ENCODE data around the gene ARPC2. TPM values are rescaled to one million over a fixed set of nuclear protein-coding genes. Genes with fewer than 3 reads are reported as not detected.

ARPC2 gene
- total and polyA plus RNA-seq, 4 donors: 58.1 to 83.6 (median 73.7) TPM

GRCh38 chr2:218245214-218245613 lies 28.2 kb downstream of the ARPC2 start:
- WGBS: 73% methylated on average over 5 of the region's 5 CpGs
- H3K36me3 ChIP-seq (ENCODE audit: control insufficient read depth in 4 of 4, insufficient read depth in 3 of 4, low read depth in 1 of 4, low read length in 3 of 4): peaks cover 8 to 69% (median 62%) of the 10 kb centered on the region in 4 donors
- H3K27ac ChIP-seq (ENCODE audit: low read depth in 1 of 2, low read length in 2 of 2): no peak overlapping the region
- TF ChIP-seq RXRA (IDR thresholded peaks at IDR 0.05) (no peak), FOXA1 (IDR thresholded peaks at IDR 0.05) (no peak), HNF4G (IDR thresholded peaks at IDR 0.05) (no peak)
- DNase-seq (ENCODE audit: low spot score): no peak
- H3K4me1 ChIP-seq (ENCODE audit: control insufficient read depth in 4 of 4, insufficient read depth in 4 of 4, low read length in 3 of 4): no peaks in the 10 kb centered on the region
- H3K9me3 ChIP-seq (ENCODE audit: control insufficient read depth in 4 of 4, low read length in 3 of 4): no peaks in the 10 kb centered on the region
- H3K4me3 ChIP-seq (ENCODE audit: low read depth in 1 of 3, low read length in 3 of 3): no peak overlapping the region
- H3K9ac ChIP-seq (ENCODE audit: low read depth in 1 of 2, low read length in 2 of 2): no peak overlapping the region
- no peaks in the 10 kb centered on the region for H3K27me3 ChIP-seq (ENCODE audit: control insufficient read depth in 4 of 4, insufficient read depth in 4 of 4, low read length in 3 of 4)

GRCh38 chr2:218249691-218250090 lies 32.7 kb downstream of the ARPC2 start:
- Histone ChIP-seq H3K36me3 (ENCODE audit: control insufficient read depth in 4 of 4, insufficient read depth in 3 of 4, low read depth in 1 of 4, low read length in 3 of 4) (peaks cover 18 to 89% (median 70%) of the 10 kb centered on the region in 4 donors), H3K4me1 (ENCODE audit: control insufficient read depth in 4 of 4, insufficient read depth in 4 of 4, low read length in 3 of 4) (no peaks in the 10 kb centered on the region), H3K4me3 (ENCODE audit: low read depth in 1 of 3, low read length in 3 of 3) (no peak overlapping the region), H3K9ac (ENCODE audit: low read depth in 1 of 2, low read length in 2 of 2) (no peak overlapping the region), H3K27me3 (ENCODE audit: control insufficient read depth in 4 of 4, insufficient read depth in 4 of 4, low read length in 3 of 4) (no peaks in the 10 kb centered on the region), H3K9me3 (ENCODE audit: control insufficient read depth in 4 of 4, low read length in 3 of 4) (no peaks in the 10 kb centered on the region), H3K27ac (ENCODE audit: low read depth in 1 of 2, low read length in 2 of 2) (no peak overlapping the region)
- WGBS: 94% methylated on average over 13 of the region's 13 CpGs
- no peak for DNase-seq (ENCODE audit: low spot score)
- TF ChIP-seq CTCF (IDR thresholded peaks at IDR 0.05; ENCODE audit: low read depth, low read length, missing input control) (no peak), RAD21 (IDR thresholded peaks at IDR 0.05) (no peak), ATF3 (IDR thresholded peaks at IDR 0.05) (no peak), ZBTB33 (IDR thresholded peaks at IDR 0.05) (no peak), YY1 (IDR thresholded peaks at IDR 0.05) (no peak), FOXA1 (IDR thresholded peaks at IDR 0.05) (no peak), NR2F2 (IDR thresholded peaks at IDR 0.05) (no peak), HNF4G (IDR thresholded peaks at IDR 0.05) (no peak), TAF1 (conservative IDR thresholded peaks at IDR 0.05) (no peak), RXRA (IDR thresholded peaks at IDR 0.05) (no peak), FOXA2 (IDR thresholded peaks at IDR 0.05) (no peak), MAX (IDR thresholded peaks at IDR 0.05) (no peak), SP1 (IDR thresholded peaks at IDR 0.05) (no peak), HNF4A (conservative IDR thresholded peaks at IDR 0.05) (no peak)

- Histone ChIP-seq H3K4me1 (ENCODE audit: control insufficient read depth in 4 of 4, insufficient read depth in 4 of 4, low read length in 3 of 4) (no peaks in the 10 kb centered on the region), H3K9ac (ENCODE audit: low read depth in 1 of 2, low read length in 2 of 2) (no peak overlapping the region), H3K27ac (ENCODE audit: low read depth in 1 of 2, low read length in 2 of 2) (no peak overlapping the region), H3K9me3 (ENCODE audit: control insufficient read depth in 4 of 4, low read length in 3 of 4) (no peaks in the 10 kb centered on the region), H3K36me3 (ENCODE audit: control insufficient read depth in 4 of 4, insufficient read depth in 3 of 4, low read depth in 1 of 4, low read length in 3 of 4) (peaks cover 13 to 76% (median 61%) of the 10 kb centered on the region in 4 donors), H3K27me3 (ENCODE audit: control insufficient read depth in 4 of 4, insufficient read depth in 4 of 4, low read length in 3 of 4) (no peaks in the 10 kb centered on the region), H3K4me3 (ENCODE audit: low read depth in 1 of 3, low read length in 3 of 3) (no peak overlapping the region)
- 88% methylated on average over 7 of the region's 7 CpGs for WGBS
- TF ChIP-seq EGR1 (IDR thresholded peaks at IDR 0.05; ENCODE audit: low read depth in 2 of 2) (no peak), FOXA1 (IDR thresholded peaks at IDR 0.05) (no peak), TAF1 (conservative IDR thresholded peaks at IDR 0.05) (no peak), HNF4A (conservative IDR thresholded peaks at IDR 0.05) (no peak), NR2F2 (IDR thresholded peaks at IDR 0.05) (no peak), RAD21 (IDR thresholded peaks at IDR 0.05) (no peak), GABPA (IDR thresholded peaks at IDR 0.05 in 1 of 2, conservative IDR thresholded peaks at IDR 0.05 in 1 of 2) (no peak), SP1 (IDR thresholded peaks at IDR 0.05) (no peak)
- no peak for DNase-seq (ENCODE audit: low spot score)
Measured at GRCh38 chr2:218252509-218253231, 35.7 kb downstream of the ARPC2 start.
